ENCODE data around the gene BCR. TPM values are rescaled to one million over a fixed set of nuclear protein-coding genes. Genes with fewer than 3 reads are reported as not detected.

Gene BCR
- total and polyA plus RNA-seq, 2 of the 8 experiments (the other 6 are each of a cell fraction or from before 2014, with no cell fraction given), result 66.7 to 130 TPM

DNA sequence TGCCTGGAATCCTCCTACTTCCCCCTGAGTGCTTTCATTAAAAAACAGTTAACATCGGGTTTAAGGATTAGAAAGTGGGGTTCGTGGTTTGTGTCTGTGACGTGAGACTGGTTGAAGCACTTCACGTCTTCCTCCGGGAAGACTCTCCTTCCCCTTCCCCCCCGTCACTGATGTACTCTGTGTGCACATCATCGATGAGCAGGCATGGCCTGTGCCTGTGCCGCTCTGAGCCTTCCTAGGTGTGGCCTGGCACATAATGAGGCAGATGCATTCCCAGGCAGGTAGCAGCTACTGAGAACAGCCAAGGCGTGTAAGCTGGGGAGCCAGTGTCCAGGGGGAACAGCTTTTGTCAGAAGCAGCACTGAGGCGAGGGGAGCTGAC, 93.8 kb downstream of the BCR start:
- H3K27ac ChIP-seq (ENCODE audit: low read depth, low read length), result no peak overlapping the region
- CTCF ChIA-PET (ENCODE audit: partially characterized antibody), result interaction anchor here (1.4 to 18.6 kb wide), 3 partner anchors 10 to 92 kb away, joined by 4 to 358 read pairs (median 4); partner anchors contain the start of gene BCR

More for the DNA sequence above, 93.8 kb downstream of the BCR start:
- Histone ChIP-seq H3K9me3 (ENCODE audit: insufficient read depth in 2 of 2, low read depth in 1 of 2, low read length in 1 of 2) (no peaks in the 10 kb centered on the region), H3K36me3 (ENCODE audit: control insufficient read depth in 2 of 4, insufficient read depth in 4 of 4, low read length in 3 of 4) (peaks cover 14 to 42% (median 35%) of the 10 kb centered on the region in 4 experiments; a peak in 7 of 8 replicates), H3K18ac (ENCODE audit: extremely low read depth, low read length) (no peak overlapping the region), H2BK12ac (ENCODE audit: low read depth, low read length) (no peak overlapping the region), H3K4ac (replicated peaks; ENCODE audit: insufficient read length, low read depth, low read length) (no peak overlapping the region), H3K27me3 (replicated peaks in 1 of 4; ENCODE audit: control insufficient read depth in 3 of 4, extremely low read depth in 1 of 4, insufficient read depth in 3 of 4, low read length in 3 of 4) (no peaks in the 10 kb centered on the region), H2AK5ac (ENCODE audit: low read depth, low read length) (no peak overlapping the region), H3K4me3 (ENCODE audit: extremely low read depth in 1 of 4, insufficient read depth in 2 of 4, low read depth in 3 of 4, low read length in 4 of 4) (no peak overlapping the region), H2AFZ (ENCODE audit: low read length) (no peak overlapping the region), H4K91ac (replicated peaks; ENCODE audit: insufficient read length, low read length) (no peak overlapping the region), H3K23ac (ENCODE audit: insufficient read length) (no peak overlapping the region), H2BK5ac (ENCODE audit: low read depth, low read length) (no peak overlapping the region), H3K79me2 (ENCODE audit: control insufficient read depth in 1 of 2, insufficient read depth in 2 of 2, low read length in 2 of 2) (no peaks in the 10 kb centered on the region), H3K4me1 (replicated peaks in 1 of 4; ENCODE audit: control insufficient read depth in 3 of 4, insufficient read depth in 4 of 4, low read length in 3 of 4) (peaks cover 0 to 13% (median 9%) of the 10 kb centered on the region in 4 experiments; a peak in 5 of 7 replicates), H2BK120ac (replicated peaks; ENCODE audit: low read depth, low read length) (no peak overlapping the region), H4K20me1 (replicated peaks in 1 of 2; ENCODE audit: control insufficient read depth in 1 of 2, insufficient read depth in 2 of 2, low read length in 2 of 2) (peaks cover 6 to 13% of the 10 kb centered on the region in 2 experiments), H3K4me2 (ENCODE audit: insufficient read depth in 1 of 2, low read depth in 2 of 2, low read length in 2 of 2) (no peak overlapping the region), H2BK20ac (ENCODE audit: low read length) (no peak overlapping the region), H3K9ac (replicated peaks in 1 of 4; ENCODE audit: extremely low read depth in 1 of 4, low read depth in 3 of 4, low read length in 3 of 4) (no peak overlapping the region), H3K14ac (ENCODE audit: insufficient read length) (no peak overlapping the region), H4K5ac (ENCODE audit: insufficient read length, low read depth, low read length) (no peak overlapping the region), H3K56ac (replicated peaks; ENCODE audit: insufficient read length, low read depth, low read length) (no peak overlapping the region), H2BK15ac (ENCODE audit: low read length) (no peak overlapping the region), H3K79me1 (ENCODE audit: low read depth, low read length) (no peaks in the 10 kb centered on the region), H3K23me2 (ENCODE audit: low read depth, low read length) (no peaks in the 10 kb centered on the region), H4K8ac (ENCODE audit: extremely low read depth, insufficient read depth, low read length) (no peak overlapping the region)
- 94% methylated on average over 10 of the region's 10 CpGs; no CpG with 5 or more reads in 1 of the 2 experiments for WGBS, 2 experiments (ENCODE audit: extremely low coverage in 1 of 2, insufficient coverage in 1 of 2, insufficient read length in 1 of 2, insufficient replicate concordance in 2 of 2, low coverage in 1 of 2, low lambda C conversion rate in 2 of 2, missing lambda C conversion rate in 1 of 2)
- FAIRE-seq (no peak), DNase-seq (ENCODE audit: low read depth in 1 of 2, low spot score in 2 of 2) (no peak)
- TF ChIP-seq POU5F1 (IDR thresholded peaks at IDR 0.05; ENCODE audit: low read depth, low read length), result no peak
- TF ChIP-seq YY1 (IDR thresholded peaks at IDR 0.05; ENCODE audit: low read depth, low read length), result no peak
- TF ChIP-seq SP4 (IDR thresholded peaks at IDR 0.05; ENCODE audit: low read length), result no peak
- TF ChIP-seq TAF1 (IDR thresholded peaks at IDR 0.05; ENCODE audit: low read depth, low read length), result no peak
- TF ChIP-seq, protein P1, sequence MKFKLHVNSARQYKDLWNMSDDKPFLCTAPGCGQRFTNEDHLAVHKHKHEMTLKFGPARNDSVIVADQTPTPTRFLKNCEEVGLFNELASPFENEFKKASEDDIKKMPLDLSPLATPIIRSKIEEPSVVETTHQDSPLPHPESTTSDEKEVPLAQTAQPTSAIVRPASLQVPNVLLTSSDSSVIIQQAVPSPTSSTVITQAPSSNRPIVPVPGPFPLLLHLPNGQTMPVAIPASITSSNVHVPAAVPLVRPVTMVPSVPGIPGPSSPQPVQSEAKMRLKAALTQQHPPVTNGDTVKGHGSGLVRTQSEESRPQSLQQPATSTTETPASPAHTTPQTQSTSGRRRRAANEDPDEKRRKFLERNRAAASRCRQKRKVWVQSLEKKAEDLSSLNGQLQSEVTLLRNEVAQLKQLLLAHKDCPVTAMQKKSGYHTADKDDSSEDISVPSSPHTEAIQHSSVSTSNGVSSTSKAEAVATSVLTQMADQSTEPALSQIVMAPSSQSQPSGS (IDR thresholded peaks at IDR 0.05; ENCODE audit: low read length), result no peak
- no peak for TF ChIP-seq RAD21 (IDR thresholded peaks at IDR 0.05 in 1 of 2, conservative IDR thresholded peaks at IDR 0.05 in 1 of 2; ENCODE audit: low read depth in 2 of 2, low read length in 2 of 2)
- TF ChIP-seq EGR1 (IDR thresholded peaks at IDR 0.05; ENCODE audit: borderline replicate concordance, low read depth, low read length), result no peak
- TF ChIP-seq HDAC2 (IDR thresholded peaks at IDR 0.05; ENCODE audit: borderline replicate concordance in 1 of 2, low read depth in 2 of 2, low read length in 2 of 2), result no peak
- POLR2A ChIA-PET (ENCODE audit: partially characterized antibody), result interaction anchor here (0.5 kb wide), 1 partner anchor 132 kb away, joined by 3 read pairs; the partner anchor contains the start of gene RSPH14

All from H1 (cell line).